Trophoblast cell (in vitro differentiated cells and primary cell): Measurements from ENCODE around the gene TMEM119.

ENCODE experiments used
- DNase-seq, 2 donors: peaks; one replicate each; pipeline ENCODE4 v3.0.0-alpha.2; 2016
- H2AFZ ChIP-seq: 2 replicates; pipeline ENCODE4 v1.6.1; 2013; ENCODE audit warnings: low read length, moderate library complexity, mild to moderate bottlenecking; ENCODE audit not compliant: insufficient read depth, poor library complexity
- H2AK5ac ChIP-seq: 2 replicates; pipeline ENCODE4 v1.6.1; 2013; ENCODE audit warnings: mild to moderate bottlenecking, low read length
- H2BK120ac ChIP-seq: 2 replicates; pipeline ENCODE4 v1.6.1; 2013; ENCODE audit warnings: low read length, mild to moderate bottlenecking, moderate library complexity; ENCODE audit not compliant: insufficient read depth, poor library complexity
- H2BK12ac ChIP-seq: 2 replicates; pipeline ENCODE4 v1.6.1; 2013; ENCODE audit warnings: mild to moderate bottlenecking, low read length, moderate library complexity
- H2BK5ac ChIP-seq: 2 replicates; pipeline ENCODE4 v1.6.1; 2013; ENCODE audit warnings: low read length, low read depth, moderate library complexity, mild to moderate bottlenecking; ENCODE audit not compliant: poor library complexity
- H3K14ac ChIP-seq: 2 replicates; pipeline ENCODE4 v1.6.1; 2013; ENCODE audit warnings: mild to moderate bottlenecking, low read length
- H3K18ac ChIP-seq: 2 replicates; pipeline ENCODE4 v1.6.1; 2013; ENCODE audit warnings: mild to moderate bottlenecking, low read length
- H3K23ac ChIP-seq: 2 replicates; pipeline ENCODE4 v1.6.1; 2013; ENCODE audit warnings: low read length
- H3K27ac ChIP-seq: 2 replicates; pipeline ENCODE4 v1.5.1; 2013; ENCODE audit warnings: low read depth, mild to moderate bottlenecking, inconsistent platforms, low read length, moderate library complexity
- H3K27me3 ChIP-seq: 2 replicates; pipeline ENCODE4 v1.6.1; 2013; ENCODE audit warnings: inconsistent platforms, mild to moderate bottlenecking, low read length, moderate library complexity; ENCODE audit not compliant: insufficient read depth
- H3K36me3 ChIP-seq, 2 experiments: 1 replicate in 1 of 2; 2 replicates in 1 of 2; pipeline ENCODE4 v1.6.1; 2013; ENCODE audit warnings: low read length in 2 of 2, mild to moderate bottlenecking in 2 of 2, moderate library complexity in 1 of 2; ENCODE audit not compliant: insufficient read depth in 2 of 2, control insufficient read depth in 1 of 2
- H3K4ac ChIP-seq: 2 replicates; pipeline ENCODE4 v1.6.1; 2013; ENCODE audit warnings: low read depth, mild to moderate bottlenecking, low read length, moderate library complexity
- H3K4me1 ChIP-seq, 2 experiments: 1 replicate in 1 of 2; 2 replicates in 1 of 2; pipeline ENCODE4 v1.6.1; 2013; ENCODE audit warnings: low read length in 2 of 2, mild to moderate bottlenecking in 2 of 2, moderate library complexity in 1 of 2; ENCODE audit not compliant: insufficient read depth in 2 of 2, control insufficient read depth in 1 of 2
- H3K4me2 ChIP-seq: 2 replicates; pipeline ENCODE4 v1.6.1; 2013; ENCODE audit warnings: inconsistent platforms, mild to moderate bottlenecking, low read length, moderate library complexity
- H3K4me3 ChIP-seq: 2 replicates; pipeline ENCODE4 v1.5.1; 2013; ENCODE audit warnings: mild to moderate bottlenecking, low read depth, low read length, inconsistent platforms
- H3K79me1 ChIP-seq: one replicate; pipeline ENCODE4 v1.6.1; 2013; ENCODE audit warnings: low read length
- H3K79me2 ChIP-seq: 2 replicates; pipeline ENCODE4 v1.6.1; 2013; ENCODE audit warnings: low read length, mild to moderate bottlenecking; ENCODE audit not compliant: control insufficient read depth, insufficient read depth, poor library complexity
- H3K9ac ChIP-seq: 2 replicates; pipeline ENCODE4 v1.6.1; 2013; ENCODE audit warnings: mild to moderate bottlenecking, low read length
- H3K9me3 ChIP-seq: 2 replicates; pipeline ENCODE4 v1.6.1; 2013; ENCODE audit warnings: low read depth, mild to moderate bottlenecking, control low read depth, inconsistent platforms, low read length; ENCODE audit not compliant: insufficient read depth
- H4K12ac ChIP-seq: 2 replicates; pipeline ENCODE4 v1.6.1; 2013; ENCODE audit warnings: low read depth, mild to moderate bottlenecking, low read length, moderate library complexity
- H4K8ac ChIP-seq: 2 replicates; pipeline ENCODE4 v1.6.1; 2013; ENCODE audit warnings: low read depth, mild to moderate bottlenecking, low read length, moderate library complexity
- H4K91ac ChIP-seq: one replicate; pipeline ENCODE4 v1.6.1; 2013; ENCODE audit warnings: low read depth, mild to moderate bottlenecking, low read length, moderate library complexity
- WGBS: extraction: QIAGEN DNeasy Blood & Tissue Kit; methylation state at CpG from one replicate; pipeline ENCODE4 v1.1.7; 2013; ENCODE audit warnings: missing lambda C conversion rate; ENCODE audit not compliant: insufficient read length, insufficient coverage; ENCODE audit errors: extremely low coverage; 5-methylcytosine and 5-hydroxymethylcytosine counted together

The TMEM119 gene

DNA sequence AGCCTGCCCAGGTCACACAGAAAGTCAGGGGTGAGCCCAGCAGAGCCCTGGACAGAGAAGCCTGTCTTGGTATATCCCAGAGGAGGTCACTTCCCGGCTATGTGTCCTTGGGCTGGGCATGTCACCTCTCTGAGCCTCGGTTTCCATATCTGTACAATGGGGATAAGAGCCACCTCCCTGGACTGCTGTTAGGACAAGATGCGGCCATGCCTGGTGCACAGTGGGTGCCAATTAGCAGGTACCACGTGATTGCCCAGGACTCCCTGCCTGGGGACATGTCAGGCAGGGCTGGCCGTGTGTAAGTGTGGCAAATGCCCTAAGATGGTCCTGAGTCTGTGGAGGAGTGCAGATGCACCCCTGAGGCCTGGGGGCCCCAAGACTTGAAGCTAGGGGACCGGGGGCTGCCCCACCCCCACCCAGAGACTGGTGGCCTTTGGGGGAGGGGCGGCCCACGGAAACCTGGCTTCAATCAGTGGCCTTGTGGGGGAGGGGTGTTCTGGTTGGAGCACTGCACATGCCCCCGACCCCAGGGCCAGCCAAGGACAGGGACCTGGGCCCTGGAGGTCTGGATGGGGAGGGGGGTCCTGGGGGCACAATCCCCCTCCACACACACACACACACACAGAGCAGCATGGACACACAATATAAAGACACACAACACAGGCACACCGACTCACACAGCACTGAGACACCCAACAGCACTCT, 878 bp downstream of the TMEM119 start:
- Histone ChIP-seq H3K36me3 (peaks cover 0 to 3% of the 10 kb centered on the region in 2 experiments), H3K27ac (no peak overlapping the region), H3K4me1 (peaks cover 19 to 29% of the 10 kb centered on the region in 2 experiments), H3K4me2 (peak overlapping the region; percentile 47), H2BK12ac (peak overlapping the region; percentile 66), H4K91ac (peak overlapping the region; percentile 69), H3K4me3 (no peak overlapping the region), H2AK5ac (peak overlapping the region; percentile 59), H3K4ac (peak overlapping the region; percentile 6), H3K79me1 (peaks cover 20% of the 10 kb centered on the region), H2BK5ac (peak overlapping the region; percentile 17), H3K27me3 (no peaks in the 10 kb centered on the region), H2BK120ac (peak overlapping the region; percentile 36), H3K79me2 (peaks cover 3% of the 10 kb centered on the region), H2AFZ (no peak overlapping the region), H3K9me3 (peaks cover 3% of the 10 kb centered on the region), H4K12ac (no peak overlapping the region), H3K23ac (no peak overlapping the region), H3K9ac (no peak overlapping the region), H3K18ac (peak overlapping the region; percentile 52), H4K8ac (peak overlapping the region; percentile 8), H3K14ac (peak overlapping the region; percentile 45)
- no peak for DNase-seq
- no CpG with 5 or more reads among the region's 10 CpGs for WGBS

DNA sequence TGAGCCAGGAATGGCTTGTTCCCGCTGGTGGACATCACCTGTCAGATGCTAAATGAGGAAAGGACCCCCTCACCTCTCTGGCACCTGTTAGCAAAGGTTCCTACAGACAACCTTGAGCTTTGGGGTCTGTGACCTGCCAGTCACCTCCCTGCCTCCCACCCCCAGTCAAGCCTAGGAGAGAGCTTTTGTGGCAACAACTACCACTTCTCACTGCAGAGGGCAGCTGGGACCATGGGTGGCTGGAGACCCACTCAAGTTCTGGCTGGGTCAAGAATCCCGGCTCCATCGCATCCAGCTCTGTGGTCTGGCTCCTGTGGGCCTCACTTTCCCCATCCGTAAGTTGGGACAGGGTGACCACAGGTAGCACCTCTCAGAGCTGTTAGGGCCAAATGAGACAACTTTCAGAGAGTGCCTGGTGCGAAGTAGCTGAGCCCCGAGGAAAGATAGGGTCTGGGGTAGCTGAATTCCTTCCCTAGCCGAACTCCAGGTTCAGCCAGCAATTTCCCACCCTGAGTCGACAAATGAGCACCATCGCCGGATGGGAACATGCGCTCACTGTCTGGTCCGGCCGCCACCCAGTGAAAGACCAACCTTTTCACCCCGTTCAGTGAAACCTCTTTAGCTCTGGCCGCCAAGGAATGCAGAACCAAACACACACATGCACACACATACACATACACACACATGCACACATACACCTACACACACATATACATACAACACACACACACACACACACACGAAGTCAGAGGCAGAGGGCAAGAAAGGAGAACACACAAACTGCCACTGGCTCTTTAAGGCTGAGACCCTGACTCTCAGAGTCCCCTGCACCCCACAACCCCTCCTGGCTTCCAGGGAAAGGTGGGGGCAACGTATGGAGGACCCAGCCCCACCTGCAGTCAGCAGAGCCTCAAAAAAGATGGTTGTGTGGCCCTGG, 1.9 kb downstream of the TMEM119 start:
- Histone ChIP-seq H3K79me2 (peaks cover 3% of the 10 kb centered on the region), H4K12ac (no peak overlapping the region), H3K4ac (peak overlapping the region; percentile 11), H3K23ac (no peak overlapping the region), H3K79me1 (peaks cover 25% of the 10 kb centered on the region), H3K4me1 (peaks cover 19 to 29% of the 10 kb centered on the region in 2 experiments), H3K36me3 (peaks cover 0 to 9% of the 10 kb centered on the region in 2 experiments), H2BK12ac (peak overlapping the region; percentile 58), H2AK5ac (peak overlapping the region; percentile 37), H3K4me3 (no peak overlapping the region), H3K9ac (no peak overlapping the region), H3K18ac (peak overlapping the region; percentile 31), H3K4me2 (peak overlapping the region; percentile 17), H4K8ac (no peak overlapping the region), H2BK120ac (peak overlapping the region; percentile 24), H2BK5ac (no peak overlapping the region), H4K91ac (peak overlapping the region; percentile 40), H3K27me3 (no peaks in the 10 kb centered on the region), H3K14ac (peak overlapping the region; percentile 29), H3K27ac (no peak overlapping the region), H2AFZ (no peak overlapping the region), H3K9me3 (peaks cover 3% of the 10 kb centered on the region)
- no peak for DNase-seq
- no CpG with 5 or more reads among the region's 17 CpGs for WGBS

DNA sequence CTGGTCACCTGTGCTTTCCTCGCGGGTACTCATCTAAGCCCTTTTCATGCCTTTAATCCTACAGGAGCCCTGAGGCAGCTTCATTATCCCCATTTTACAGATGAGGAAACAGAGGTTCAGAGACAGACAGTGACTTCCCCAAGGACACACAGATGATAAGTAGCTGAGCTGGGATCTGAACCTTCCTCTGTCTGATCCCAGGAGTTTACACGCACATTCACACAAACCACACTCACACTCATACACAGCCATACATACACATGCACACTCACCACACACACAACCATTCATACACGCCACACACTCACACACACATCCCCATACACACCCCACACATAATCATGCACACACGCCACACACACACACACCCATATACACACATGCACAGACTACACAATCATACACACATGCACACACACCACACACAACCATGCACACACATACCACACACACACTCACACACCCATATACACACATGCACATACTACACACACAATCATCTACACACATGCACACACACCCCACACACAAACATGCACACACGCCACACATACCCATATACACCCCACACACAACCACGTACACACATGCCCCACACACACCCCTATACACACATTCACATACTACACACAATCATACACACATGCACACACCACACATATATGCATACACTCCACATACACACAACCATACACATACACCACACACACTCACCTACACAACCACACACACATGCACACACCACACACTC, 2.7 kb downstream of the TMEM119 start:
- Histone ChIP-seq H3K79me1 (peaks cover 25% of the 10 kb centered on the region), H3K9me3 (peaks cover 3% of the 10 kb centered on the region), H3K27ac (no peak overlapping the region)

DNA sequence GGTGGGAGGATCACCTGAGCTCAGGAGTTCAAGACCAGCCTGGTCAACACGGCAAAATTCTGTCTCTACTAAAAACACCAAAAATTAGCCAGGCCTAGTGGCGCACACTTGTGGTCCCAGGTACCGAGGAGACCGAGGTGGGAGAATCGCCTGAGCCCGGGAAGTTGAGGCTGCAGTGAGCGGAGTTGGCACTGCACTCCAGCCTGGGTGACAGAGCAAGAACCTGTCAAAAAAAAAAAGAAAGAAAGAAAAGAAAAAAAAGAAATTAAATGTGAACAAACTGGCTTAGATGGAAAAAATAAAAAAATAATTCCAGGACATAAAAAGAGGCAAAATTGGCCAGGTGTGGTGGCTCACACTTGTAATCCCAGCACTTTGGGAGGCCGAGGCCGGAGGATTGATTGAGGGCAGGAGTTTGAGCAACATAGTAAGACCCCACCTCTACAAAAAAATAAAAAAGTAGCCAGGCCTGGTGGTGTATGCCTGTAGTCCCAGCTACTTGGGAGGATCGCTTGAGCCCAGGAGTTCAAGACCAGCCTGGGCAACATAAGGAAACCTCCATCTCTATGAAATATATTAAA, 3.5 kb downstream of the TMEM119 start:
- Histone ChIP-seq H2BK120ac (no peak overlapping the region), H3K14ac (no peak overlapping the region), H3K18ac (no peak overlapping the region), H3K79me1 (peaks cover 29% of the 10 kb centered on the region), H3K36me3 (peaks cover 0 to 9% of the 10 kb centered on the region in 2 experiments), H4K91ac (peak overlapping the region; percentile 42), H4K8ac (no peak overlapping the region), H3K4me3 (no peak overlapping the region), H3K27ac (no peak overlapping the region), H4K12ac (no peak overlapping the region), H2BK5ac (no peak overlapping the region), H3K27me3 (no peaks in the 10 kb centered on the region), H2AK5ac (no peak overlapping the region), H3K79me2 (peaks cover 3% of the 10 kb centered on the region), H3K23ac (no peak overlapping the region), H3K4ac (no peak overlapping the region), H2BK12ac (peak overlapping the region; percentile 81), H2AFZ (no peak overlapping the region), H3K9me3 (peaks cover 3% of the 10 kb centered on the region), H3K4me2 (no peak overlapping the region), H3K4me1 (peaks cover 20 to 33% of the 10 kb centered on the region in 2 experiments), H3K9ac (no peak overlapping the region)
- no CpG with 5 or more reads among the region's 10 CpGs for WGBS
- no peak for DNase-seq

More for the DNA sequence above, 2.7 kb downstream of the TMEM119 start:
- Histone ChIP-seq H2BK12ac (no peak overlapping the region), H3K9ac (no peak overlapping the region), H2BK120ac (no peak overlapping the region), H3K36me3 (peaks cover 0 to 9% of the 10 kb centered on the region in 2 experiments), H3K4ac (no peak overlapping the region), H3K4me1 (peaks cover 19 to 29% of the 10 kb centered on the region in 2 experiments), H4K12ac (no peak overlapping the region), H3K79me2 (peaks cover 3% of the 10 kb centered on the region), H3K14ac (no peak overlapping the region), H4K91ac (no peak overlapping the region), H2AFZ (no peak overlapping the region), H3K4me2 (no peak overlapping the region), H3K27me3 (no peaks in the 10 kb centered on the region), H2AK5ac (no peak overlapping the region), H2BK5ac (no peak overlapping the region), H3K18ac (no peak overlapping the region), H3K23ac (no peak overlapping the region), H3K4me3 (peak overlapping the region; percentile 5), H4K8ac (no peak overlapping the region)
- DNase-seq, result no peak
- 100% methylated on average over 4 of the region's 7 CpGs for WGBS
